Stimulated activated naive CD8-positive, alpha-beta T cell treated with anti-CD3 and anti-CD28 coated beads, Interleukin-15, Interleukin-2, amounts not matched to agents 100 U/mL and 50 U/mL, for 24 hours (primary cell): ENCODE data around the gene CCDC88A.
A peak's percentile ranks its signal among the peaks of the same experiment; 100 is the strongest.
"Not testable (repeated sequence)": the region's sequence is repeated elsewhere in the genome, so short reads cannot be mapped to it uniquely, and the experiment has no call there.

Experiments
- ATAC-seq: fragments of 150-1000 bp; cut with Tn5 transposase; one replicate; pipeline ENCODE4 v1.10.0; 2021
- DNase-seq: peaks from one replicate; pipeline ENCODE4 v3.0.0; 2021

The CCDC88A gene, protein sequence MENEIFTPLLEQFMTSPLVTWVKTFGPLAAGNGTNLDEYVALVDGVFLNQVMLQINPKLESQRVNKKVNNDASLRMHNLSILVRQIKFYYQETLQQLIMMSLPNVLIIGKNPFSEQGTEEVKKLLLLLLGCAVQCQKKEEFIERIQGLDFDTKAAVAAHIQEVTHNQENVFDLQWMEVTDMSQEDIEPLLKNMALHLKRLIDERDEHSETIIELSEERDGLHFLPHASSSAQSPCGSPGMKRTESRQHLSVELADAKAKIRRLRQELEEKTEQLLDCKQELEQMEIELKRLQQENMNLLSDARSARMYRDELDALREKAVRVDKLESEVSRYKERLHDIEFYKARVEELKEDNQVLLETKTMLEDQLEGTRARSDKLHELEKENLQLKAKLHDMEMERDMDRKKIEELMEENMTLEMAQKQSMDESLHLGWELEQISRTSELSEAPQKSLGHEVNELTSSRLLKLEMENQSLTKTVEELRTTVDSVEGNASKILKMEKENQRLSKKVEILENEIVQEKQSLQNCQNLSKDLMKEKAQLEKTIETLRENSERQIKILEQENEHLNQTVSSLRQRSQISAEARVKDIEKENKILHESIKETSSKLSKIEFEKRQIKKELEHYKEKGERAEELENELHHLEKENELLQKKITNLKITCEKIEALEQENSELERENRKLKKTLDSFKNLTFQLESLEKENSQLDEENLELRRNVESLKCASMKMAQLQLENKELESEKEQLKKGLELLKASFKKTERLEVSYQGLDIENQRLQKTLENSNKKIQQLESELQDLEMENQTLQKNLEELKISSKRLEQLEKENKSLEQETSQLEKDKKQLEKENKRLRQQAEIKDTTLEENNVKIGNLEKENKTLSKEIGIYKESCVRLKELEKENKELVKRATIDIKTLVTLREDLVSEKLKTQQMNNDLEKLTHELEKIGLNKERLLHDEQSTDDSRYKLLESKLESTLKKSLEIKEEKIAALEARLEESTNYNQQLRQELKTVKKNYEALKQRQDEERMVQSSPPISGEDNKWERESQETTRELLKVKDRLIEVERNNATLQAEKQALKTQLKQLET (N-terminal part only)

GRCh38 chr2:55419679-55420438 lies at the start of gene CCDC88A:
TSS of gene CCDC88A (minus strand) at chr2:55419856. CDS start at chr2:55419079, 777 bp downstream.
- DNase-seq (peak; percentile 92), ATAC-seq (peak; percentile 92)

DNA sequence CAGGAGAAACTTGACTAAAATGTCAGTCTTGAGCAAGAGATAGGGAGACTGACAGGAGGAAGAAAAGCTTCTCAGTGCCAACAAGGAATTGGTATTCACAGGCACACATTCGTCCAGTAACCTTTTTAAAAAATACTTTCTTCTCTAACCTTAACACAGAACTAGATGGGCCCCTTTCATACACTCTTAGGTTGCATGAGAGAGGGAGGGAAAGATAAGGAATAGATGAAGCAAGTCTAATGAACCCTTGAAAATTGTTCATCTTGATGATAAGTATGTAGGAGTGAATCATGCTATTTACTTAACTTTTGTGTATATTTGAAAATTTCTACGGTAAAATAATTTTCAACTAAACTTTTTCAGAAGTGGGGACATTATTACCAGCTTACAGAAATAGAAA lies 42.0 kb upstream of the CCDC88A start:
- DNase-seq (no peak), ATAC-seq (no peak)

DNA sequence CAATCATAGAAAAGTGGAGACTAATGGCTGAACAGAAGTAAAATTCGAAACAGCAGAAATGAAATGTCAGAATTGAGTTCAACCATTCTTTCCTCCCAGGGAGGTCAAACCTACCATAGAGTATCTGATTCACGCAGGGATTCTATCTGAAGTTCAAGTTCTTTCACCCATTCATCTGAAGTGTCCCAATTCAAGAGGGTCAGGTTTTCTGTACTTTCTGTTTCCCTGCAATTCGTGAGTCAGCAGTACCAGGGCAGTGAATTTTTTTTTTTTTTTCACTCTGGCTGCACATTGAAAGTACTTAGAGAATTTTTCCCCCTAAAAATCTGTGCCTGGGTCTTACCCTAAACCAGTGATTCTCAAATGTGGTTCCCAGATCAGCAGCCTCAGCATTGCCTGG lies 40.9 kb upstream of the CCDC88A start:
- no peak for ATAC-seq

GRCh38 chr2:55459714-55460274 lies 40.1 kb upstream of the CCDC88A start:
- DNase-seq, result no peak
- no peak for ATAC-seq

More for the DNA sequence above, 40.9 kb upstream of the CCDC88A start:
- no peak for DNase-seq

DNA sequence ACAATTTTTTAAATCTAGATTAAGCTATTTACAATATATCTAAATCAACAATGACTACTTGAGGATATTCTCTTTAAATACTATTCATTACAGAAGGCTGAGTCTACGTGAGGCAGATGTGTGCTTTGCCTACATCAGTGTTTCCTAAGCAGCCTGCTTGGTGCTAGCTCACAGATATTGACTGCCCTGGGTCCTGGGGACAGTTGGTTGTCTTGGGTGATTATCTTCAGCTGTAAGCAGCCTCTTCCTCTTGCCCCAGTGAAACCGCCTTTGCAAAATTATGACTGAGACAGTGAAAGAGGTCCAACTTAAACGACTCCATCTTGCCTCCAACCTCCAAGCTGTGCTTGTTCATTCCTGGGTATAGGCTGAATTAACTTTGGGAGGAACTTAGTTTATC lies 39.6 kb upstream of the CCDC88A start:
- ATAC-seq, result no peak
- DNase-seq, result no peak

- DNase-seq (no peak), ATAC-seq (no peak)
These were observed 34.5 kb upstream of the CCDC88A start for GRCh38 chr2:55454121-55454520.

DNA sequence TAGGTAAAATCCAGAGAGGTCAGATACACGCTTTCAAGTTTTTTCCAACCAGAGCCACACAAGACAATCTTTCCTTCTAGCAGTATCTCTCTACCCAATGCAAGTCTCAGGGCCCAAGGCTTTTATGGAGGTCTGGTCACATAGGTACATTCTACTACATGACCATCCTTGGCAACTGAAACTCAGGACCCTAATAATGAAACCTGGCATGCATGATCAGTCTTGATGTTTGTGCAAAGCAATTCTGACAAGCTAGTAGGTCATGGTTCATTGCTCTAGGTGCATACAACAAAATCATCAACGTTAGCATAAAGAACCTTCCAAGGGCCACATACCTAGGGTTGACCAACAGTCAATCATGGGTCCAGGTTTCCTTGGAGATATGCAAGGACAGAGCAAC lies 33.2 kb upstream of the CCDC88A start:
- no peak for DNase-seq
- no peak for ATAC-seq

DNA sequence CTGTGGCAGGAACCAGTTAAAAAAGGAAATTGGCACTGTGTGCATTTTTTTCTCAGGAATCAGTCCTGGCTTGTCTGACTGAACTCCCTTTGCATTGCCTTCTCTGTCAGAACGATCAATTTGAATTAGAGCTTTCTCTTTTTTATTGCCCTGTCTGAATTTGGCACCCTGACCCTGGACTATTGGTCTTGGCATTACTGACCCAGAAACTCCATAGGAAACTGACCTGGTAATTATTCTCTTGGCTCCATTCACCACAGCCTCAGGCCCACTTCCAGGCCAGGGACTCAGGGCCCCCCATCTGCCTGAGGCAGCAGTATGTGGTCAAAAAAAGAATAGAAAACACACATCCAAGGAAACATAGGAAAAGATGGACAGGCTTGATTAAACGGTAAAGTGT lies 32.0 kb upstream of the CCDC88A start:
- ATAC-seq, result no peak
- no peak for DNase-seq

GRCh38 chr2:55450014-55450413 lies 30.4 kb upstream of the CCDC88A start:
- DNase-seq, ATAC-seq: not testable (repeated sequence)

GRCh38 chr2:55442045-55442760 lies 22.5 kb upstream of the CCDC88A start:
- not testable (repeated sequence) for DNase-seq, ATAC-seq

- ATAC-seq (no peak), DNase-seq (no peak)
These were observed 21.7 kb upstream of the CCDC88A start for GRCh38 chr2:55441280-55441892.

DNA sequence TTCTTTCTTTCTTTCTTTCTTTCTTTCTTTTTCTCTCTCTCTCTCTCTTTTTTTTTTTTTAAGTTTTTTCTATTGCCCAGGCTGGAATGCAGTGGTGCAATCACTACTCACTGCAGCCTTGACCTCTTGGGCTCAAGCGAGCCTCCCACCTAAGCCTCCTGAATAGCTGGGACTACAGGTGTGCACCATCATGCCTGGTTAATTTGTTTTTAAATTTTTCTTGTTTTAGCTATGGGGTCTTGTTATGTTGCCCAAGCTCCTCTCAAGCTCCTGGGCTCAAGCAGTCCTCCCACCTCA lies 19.4 kb upstream of the CCDC88A start:
- no peak for DNase-seq
- no peak for ATAC-seq

DNA sequence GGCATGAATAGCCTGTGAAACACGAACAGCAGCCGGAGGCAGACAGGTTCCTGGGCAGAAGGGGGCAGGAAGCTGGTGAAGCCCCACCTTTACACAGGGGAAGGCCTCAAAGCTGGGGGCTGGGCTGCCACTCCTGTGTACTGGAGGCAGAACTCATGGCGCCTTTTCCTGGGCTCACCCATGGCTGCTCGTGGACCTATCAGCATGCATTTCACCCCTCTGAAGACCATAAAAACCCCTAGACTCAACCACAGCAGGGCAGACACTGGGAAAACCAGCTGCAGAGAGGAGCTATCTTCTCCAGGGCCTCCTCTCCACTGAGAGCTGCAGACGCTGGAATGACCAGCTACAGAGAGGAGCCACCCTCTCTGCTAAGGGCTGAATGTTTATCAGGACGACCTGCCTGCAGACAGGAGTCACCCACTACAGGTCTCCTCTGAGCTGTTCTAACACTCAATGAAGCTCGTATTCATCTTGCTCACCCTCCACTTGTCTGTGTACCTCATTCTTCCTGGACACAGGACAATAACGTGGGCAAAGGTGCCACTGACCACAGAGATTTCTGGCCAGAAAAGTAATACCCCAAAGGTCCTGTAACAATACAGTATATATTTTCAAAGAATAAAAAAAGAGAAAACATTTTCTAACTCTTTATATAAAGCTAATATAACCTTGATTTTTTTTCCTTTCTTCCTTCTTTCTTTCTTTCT lies 18.9 kb upstream of the CCDC88A start:
- DNase-seq (no peak), ATAC-seq (no peak)

- ATAC-seq, result no peak
- no peak for DNase-seq
These were observed 18.1 kb upstream of the CCDC88A start for GRCh38 chr2:55437515-55438390.

DNA sequence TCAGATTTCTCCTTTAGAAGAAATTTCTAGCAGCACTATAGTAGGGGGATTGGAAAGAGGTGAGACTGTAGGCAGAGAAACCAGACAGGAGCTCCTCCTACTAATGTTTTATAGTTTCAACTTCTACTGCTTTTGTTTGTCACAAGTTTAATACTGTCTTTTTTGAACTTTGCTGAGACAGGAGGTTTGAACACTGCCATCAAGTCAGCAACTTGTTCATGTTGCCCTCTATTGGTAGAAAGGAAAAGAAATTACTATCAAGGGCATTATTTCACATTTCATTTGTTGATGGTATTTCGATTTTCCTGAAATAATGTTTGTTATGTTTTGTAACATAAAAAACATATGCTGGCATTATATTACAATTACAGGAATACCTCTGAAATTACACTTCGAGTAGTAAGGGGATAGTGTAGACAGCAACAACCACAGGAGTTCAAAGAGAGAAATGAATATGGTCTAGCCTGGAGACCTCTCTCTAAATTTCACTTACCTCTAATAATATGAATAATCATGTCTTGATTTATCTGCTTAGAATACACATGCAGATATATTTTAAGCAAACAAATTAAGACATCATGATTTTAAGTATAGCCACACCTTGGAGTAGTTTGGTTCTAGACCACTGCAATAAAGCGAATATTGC lies 12.4 kb upstream of the CCDC88A start:
- ATAC-seq, result peak; percentile 45
- DNase-seq, result no peak

DNA sequence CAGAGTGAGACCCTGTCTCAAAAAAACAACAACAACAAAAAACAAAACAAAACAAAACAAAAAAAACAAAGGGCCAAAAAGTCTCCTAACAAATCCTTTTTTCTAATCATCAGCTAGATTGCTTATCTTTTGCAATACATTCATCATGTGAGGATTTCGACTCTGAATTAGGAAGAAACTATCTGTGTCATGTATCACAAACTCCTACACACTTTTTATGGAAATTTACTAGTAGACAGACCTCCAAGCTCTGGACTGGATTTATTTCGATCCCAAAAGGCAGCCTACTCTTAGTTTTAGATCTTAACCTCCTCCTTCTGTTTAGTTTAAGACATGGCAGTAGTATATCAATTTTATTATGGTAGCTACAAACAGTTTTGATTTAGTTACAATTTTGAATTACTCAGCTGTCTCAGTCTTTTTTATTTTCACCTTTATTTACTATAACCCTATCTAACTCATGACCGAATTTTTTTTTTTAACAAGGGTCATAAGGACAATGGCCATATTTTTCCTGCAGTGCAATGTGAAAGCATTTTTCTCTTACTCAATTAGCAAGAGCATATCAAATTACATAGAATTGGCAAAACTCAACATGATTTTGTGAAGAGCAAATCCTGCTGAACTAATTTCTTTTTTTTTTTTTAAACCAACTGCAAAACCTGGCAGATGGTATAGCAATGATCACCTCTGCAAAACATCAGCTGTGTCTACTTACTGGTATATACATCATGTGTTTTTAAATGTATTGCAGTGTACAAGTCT lies 10.7 kb upstream of the CCDC88A start:
- DNase-seq, result no peak
- no peak for ATAC-seq

GRCh38 chr2:55428258-55428657 lies 8.6 kb upstream of the CCDC88A start:
- no peak for DNase-seq

DNA sequence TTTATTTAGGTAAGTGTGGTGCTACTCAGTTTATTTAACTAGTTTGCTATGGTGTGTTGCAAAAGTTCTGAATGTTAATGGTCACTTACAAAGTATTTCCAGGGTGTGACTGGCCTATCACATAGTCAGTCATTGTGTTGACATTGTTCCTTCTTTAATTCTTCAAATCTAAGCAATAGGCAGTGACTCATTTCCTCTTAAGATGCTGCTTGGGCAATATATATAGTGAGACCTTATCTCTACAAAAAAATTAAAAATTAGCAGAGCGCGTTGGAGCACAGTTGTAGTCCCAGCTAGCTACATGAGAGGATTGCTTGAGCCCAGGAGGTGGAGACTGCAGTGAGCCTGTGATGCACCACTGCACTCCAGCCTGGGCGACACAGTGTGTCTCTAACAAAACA lies 5.8 kb upstream of the CCDC88A start:
- ATAC-seq (no peak), DNase-seq (no peak)

More at GRCh38 chr2:55428258-55428657, 8.6 kb upstream of the CCDC88A start:
- no peak for ATAC-seq
